Measurements from ENCODE around the gene TRAPPC4.
"Not testable (repeated sequence)": the region's sequence is repeated elsewhere in the genome, so short reads cannot be mapped to it uniquely, and the experiment has no call there.

The TRAPPC4 gene

GRCh38 chr11:119018074-119018938 is at the start of gene TRAPPC4, which contains the start of gene RPS25:
TRAPPC4 (plus strand) TSS chr11:119018766; CDS start chr11:119018796, 30 bp downstream.
RPS25 (minus strand) TSS chr11:119018343; CDS start chr11:119018284, 59 bp downstream.
- H3K27ac ChIP-seq (ENCODE audit: low read length), result no peak within 1 kb of the TSS
- H3K27me3 ChIP-seq (ENCODE audit: control insufficient read depth, insufficient read depth, low read length), result no peaks in the 10 kb centered on the region
- WGBS (ENCODE audit: insufficient coverage, insufficient read length), result no CpG with 5 or more reads among the region's 63 CpGs
- peaks cover 18% of the 10 kb centered on the region; the same call in 1 of the 2 replicates for H3K36me3 ChIP-seq (ENCODE audit: control insufficient read depth, insufficient read depth, low read length)
- peak within 1 kb of the TSS; percentile 74 for H3K4me3 ChIP-seq (ENCODE audit: low read length)
- peak; percentile 95 for DNase-seq (ENCODE audit: low read depth, low spot score)
- no peaks in the 10 kb centered on the region; the same call in 1 of the 2 replicates for H3K4me1 ChIP-seq (ENCODE audit: control insufficient read depth, insufficient read depth, low read length)
- no peaks in the 10 kb centered on the region for H3K9me3 ChIP-seq (ENCODE audit: control insufficient read depth, insufficient read depth, low read length)

- not testable (repeated sequence) for H3K4me3 ChIP-seq (ENCODE audit: low read length); H3K9me3 ChIP-seq (ENCODE audit: control insufficient read depth, insufficient read depth, low read length); H3K4me1 ChIP-seq (ENCODE audit: control insufficient read depth, insufficient read depth, low read length); H3K36me3 ChIP-seq (ENCODE audit: control insufficient read depth, insufficient read depth, low read length); H3K27ac ChIP-seq (ENCODE audit: low read length); DNase-seq (ENCODE audit: low read depth, low spot score); H3K27me3 ChIP-seq (ENCODE audit: control insufficient read depth, insufficient read depth, low read length)
- no CpG with 5 or more reads among the region's 2 CpGs for WGBS (ENCODE audit: insufficient coverage, insufficient read length)
Observed at GRCh38 chr11:118969508-118969907, 49.1 kb upstream of the TRAPPC4 start.

GRCh38 chr11:118971646-118972045 is 46.9 kb upstream of the TRAPPC4 start, which contains the start of gene FOXR1:
FOXR1 (plus strand) TSS chr11:118971761; CDS start chr11:118971932, 171 bp downstream.
- Histone ChIP-seq H3K27ac (ENCODE audit: low read length) (no peak within 1 kb of the TSS), H3K4me1 (ENCODE audit: control insufficient read depth, insufficient read depth, low read length) (no peaks in the 10 kb centered on the region), H3K4me3 (ENCODE audit: low read length) (no peak within 1 kb of the TSS), H3K9me3 (ENCODE audit: control insufficient read depth, insufficient read depth, low read length) (no peaks in the 10 kb centered on the region; the same call in 1 of the 2 replicates), H3K36me3 (ENCODE audit: control insufficient read depth, insufficient read depth, low read length) (no peaks in the 10 kb centered on the region), H3K27me3 (ENCODE audit: control insufficient read depth, insufficient read depth, low read length) (no peaks in the 10 kb centered on the region)
- DNase-seq (ENCODE audit: low read depth, low spot score), result no peak
- no CpG with 5 or more reads among the region's 33 CpGs for WGBS (ENCODE audit: insufficient coverage, insufficient read length)

GRCh38 chr11:118973985-118974384 is 44.6 kb upstream of the TRAPPC4 start:
- no peak overlapping the region for H3K4me3 ChIP-seq (ENCODE audit: low read length)
- H3K9me3 ChIP-seq (ENCODE audit: control insufficient read depth, insufficient read depth, low read length), result no peaks in the 10 kb centered on the region; the same call in 1 of the 2 replicates
- H3K4me1 ChIP-seq (ENCODE audit: control insufficient read depth, insufficient read depth, low read length), result no peaks in the 10 kb centered on the region
- H3K27me3 ChIP-seq (ENCODE audit: control insufficient read depth, insufficient read depth, low read length), result no peaks in the 10 kb centered on the region
- no CpG with 5 or more reads among the region's 2 CpGs for WGBS (ENCODE audit: insufficient coverage, insufficient read length)
- no peaks in the 10 kb centered on the region for H3K36me3 ChIP-seq (ENCODE audit: control insufficient read depth, insufficient read depth, low read length)
- H3K27ac ChIP-seq (ENCODE audit: low read length), result no peak overlapping the region
- no peak for DNase-seq (ENCODE audit: low read depth, low spot score)

GRCh38 chr11:118975771-118976709 is 42.5 kb upstream of the TRAPPC4 start:
- H3K9me3 ChIP-seq (ENCODE audit: control insufficient read depth, insufficient read depth, low read length), result no peaks in the 10 kb centered on the region; the same call in 1 of the 2 replicates
- H3K4me1 ChIP-seq (ENCODE audit: control insufficient read depth, insufficient read depth, low read length), result peaks cover 4% of the 10 kb centered on the region
- H3K36me3 ChIP-seq (ENCODE audit: control insufficient read depth, insufficient read depth, low read length), result no peaks in the 10 kb centered on the region
- no peak for DNase-seq (ENCODE audit: low read depth, low spot score)
- no peak overlapping the region for H3K4me3 ChIP-seq (ENCODE audit: low read length)
- no peak overlapping the region for H3K27ac ChIP-seq (ENCODE audit: low read length)
- no CpG with 5 or more reads among the region's 15 CpGs for WGBS (ENCODE audit: insufficient coverage, insufficient read length)
- H3K27me3 ChIP-seq (ENCODE audit: control insufficient read depth, insufficient read depth, low read length), result no peaks in the 10 kb centered on the region

GRCh38 chr11:118979434-118979833 is 39.1 kb upstream of the TRAPPC4 start:
- Histone ChIP-seq H3K9me3 (ENCODE audit: control insufficient read depth, insufficient read depth, low read length) (no peaks in the 10 kb centered on the region; the same call in 1 of the 2 replicates), H3K27ac (ENCODE audit: low read length) (no peak overlapping the region), H3K27me3 (ENCODE audit: control insufficient read depth, insufficient read depth, low read length) (no peaks in the 10 kb centered on the region), H3K4me1 (ENCODE audit: control insufficient read depth, insufficient read depth, low read length) (peaks cover 4% of the 10 kb centered on the region), H3K4me3 (ENCODE audit: low read length) (no peak overlapping the region), H3K36me3 (ENCODE audit: control insufficient read depth, insufficient read depth, low read length) (no peaks in the 10 kb centered on the region)
- no CpG with 5 or more reads among the region's 9 CpGs for WGBS (ENCODE audit: insufficient coverage, insufficient read length)
- DNase-seq (ENCODE audit: low read depth, low spot score), result no peak

GRCh38 chr11:118980191-118980881 is 38.2 kb upstream of the TRAPPC4 start:
- Histone ChIP-seq H3K27ac (ENCODE audit: low read length) (no peak overlapping the region), H3K9me3 (ENCODE audit: control insufficient read depth, insufficient read depth, low read length) (no peaks in the 10 kb centered on the region; the same call in 1 of the 2 replicates), H3K27me3 (ENCODE audit: control insufficient read depth, insufficient read depth, low read length) (no peaks in the 10 kb centered on the region), H3K4me1 (ENCODE audit: control insufficient read depth, insufficient read depth, low read length) (peaks cover 4% of the 10 kb centered on the region), H3K4me3 (ENCODE audit: low read length) (no peak overlapping the region), H3K36me3 (ENCODE audit: control insufficient read depth, insufficient read depth, low read length) (no peaks in the 10 kb centered on the region)
- no CpG with 5 or more reads among the region's 21 CpGs for WGBS (ENCODE audit: insufficient coverage, insufficient read length)
- no peak for DNase-seq (ENCODE audit: low read depth, low spot score)

GRCh38 chr11:118984337-118984736 is 34.2 kb upstream of the TRAPPC4 start:
- not testable (repeated sequence) for H3K4me1 ChIP-seq (ENCODE audit: control insufficient read depth, insufficient read depth, low read length); H3K36me3 ChIP-seq (ENCODE audit: control insufficient read depth, insufficient read depth, low read length); H3K9me3 ChIP-seq (ENCODE audit: control insufficient read depth, insufficient read depth, low read length); DNase-seq (ENCODE audit: low read depth, low spot score); H3K27ac ChIP-seq (ENCODE audit: low read length); H3K27me3 ChIP-seq (ENCODE audit: control insufficient read depth, insufficient read depth, low read length); H3K4me3 ChIP-seq (ENCODE audit: low read length)
- no CpG with 5 or more reads among the region's 8 CpGs for whole genome bisulfite sequencing (ENCODE audit: insufficient coverage, insufficient read length)

- no peak overlapping the region for H3K4me3 ChIP-seq (ENCODE audit: low read length)
- WGBS (ENCODE audit: insufficient coverage, insufficient read length), result no CpG with 5 or more reads among the region's 2 CpGs
- H3K9me3 ChIP-seq (ENCODE audit: control insufficient read depth, insufficient read depth, low read length), result no peaks in the 10 kb centered on the region
- H3K27me3 ChIP-seq (ENCODE audit: control insufficient read depth, insufficient read depth, low read length), result no peaks in the 10 kb centered on the region
- no peak for DNase-seq (ENCODE audit: low read depth, low spot score)
- no peaks in the 10 kb centered on the region for H3K36me3 ChIP-seq (ENCODE audit: control insufficient read depth, insufficient read depth, low read length)
- H3K27ac ChIP-seq (ENCODE audit: low read length), result no peak overlapping the region
- peaks cover 4% of the 10 kb centered on the region for H3K4me1 ChIP-seq (ENCODE audit: control insufficient read depth, insufficient read depth, low read length)
Observed at GRCh38 chr11:118984825-118985224, 33.7 kb upstream of the TRAPPC4 start.

Measured in iPS DF 6.9 (cell line).